GM20000 (cell line): Measurements from ENCODE around the gene AVP.
A peak's percentile ranks its signal among the peaks of the same experiment; 100 is the strongest.

ENCODE experiments used
- DNase-seq: peaks from one replicate; pipeline ENCODE4 v3.0.0; 2012; ENCODE audit warnings: low spot score
- TF ChIP-seq, protein P1 (sequence below): IDR thresholded peaks from 2 replicates; pipeline ENCODE4 v1.5.1; 2012; ENCODE audit warnings: mild to moderate bottlenecking, control low read depth; ENCODE audit errors: extremely low read depth, missing control alignments

Gene AVP

DNA sequence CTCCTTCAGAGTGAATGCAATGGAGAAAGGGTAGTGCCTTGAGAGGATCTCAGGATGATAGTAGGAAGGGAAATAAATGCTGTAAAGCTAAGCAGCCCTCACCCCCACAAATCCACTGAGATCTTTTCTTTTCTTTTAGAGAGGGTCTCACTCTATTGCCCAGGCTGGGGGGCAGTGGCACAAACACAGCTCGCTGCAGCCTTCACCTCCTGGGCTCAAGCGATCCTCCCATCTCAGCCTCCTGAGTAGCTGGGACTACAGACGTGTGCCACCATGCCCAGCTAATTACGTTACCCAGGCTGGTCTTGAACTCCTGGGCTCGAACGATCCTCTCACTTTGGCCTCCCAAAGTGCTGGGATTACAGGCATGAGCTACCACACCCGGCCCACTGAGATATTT, 16.0 kb upstream of the AVP start:
- TF ChIP-seq, protein P1, sequence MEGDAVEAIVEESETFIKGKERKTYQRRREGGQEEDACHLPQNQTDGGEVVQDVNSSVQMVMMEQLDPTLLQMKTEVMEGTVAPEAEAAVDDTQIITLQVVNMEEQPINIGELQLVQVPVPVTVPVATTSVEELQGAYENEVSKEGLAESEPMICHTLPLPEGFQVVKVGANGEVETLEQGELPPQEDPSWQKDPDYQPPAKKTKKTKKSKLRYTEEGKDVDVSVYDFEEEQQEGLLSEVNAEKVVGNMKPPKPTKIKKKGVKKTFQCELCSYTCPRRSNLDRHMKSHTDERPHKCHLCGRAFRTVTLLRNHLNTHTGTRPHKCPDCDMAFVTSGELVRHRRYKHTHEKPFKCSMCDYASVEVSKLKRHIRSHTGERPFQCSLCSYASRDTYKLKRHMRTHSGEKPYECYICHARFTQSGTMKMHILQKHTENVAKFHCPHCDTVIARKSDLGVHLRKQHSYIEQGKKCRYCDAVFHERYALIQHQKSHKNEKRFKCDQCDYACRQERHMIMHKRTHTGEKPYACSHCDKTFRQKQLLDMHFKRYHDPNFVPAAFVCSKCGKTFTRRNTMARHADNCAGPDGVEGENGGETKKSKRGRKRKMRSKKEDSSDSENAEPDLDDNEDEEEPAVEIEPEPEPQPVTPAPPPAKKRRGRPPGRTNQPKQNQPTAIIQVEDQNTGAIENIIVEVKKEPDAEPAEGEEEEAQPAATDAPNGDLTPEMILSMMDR: no peak
- no peak for DNase-seq

DNA sequence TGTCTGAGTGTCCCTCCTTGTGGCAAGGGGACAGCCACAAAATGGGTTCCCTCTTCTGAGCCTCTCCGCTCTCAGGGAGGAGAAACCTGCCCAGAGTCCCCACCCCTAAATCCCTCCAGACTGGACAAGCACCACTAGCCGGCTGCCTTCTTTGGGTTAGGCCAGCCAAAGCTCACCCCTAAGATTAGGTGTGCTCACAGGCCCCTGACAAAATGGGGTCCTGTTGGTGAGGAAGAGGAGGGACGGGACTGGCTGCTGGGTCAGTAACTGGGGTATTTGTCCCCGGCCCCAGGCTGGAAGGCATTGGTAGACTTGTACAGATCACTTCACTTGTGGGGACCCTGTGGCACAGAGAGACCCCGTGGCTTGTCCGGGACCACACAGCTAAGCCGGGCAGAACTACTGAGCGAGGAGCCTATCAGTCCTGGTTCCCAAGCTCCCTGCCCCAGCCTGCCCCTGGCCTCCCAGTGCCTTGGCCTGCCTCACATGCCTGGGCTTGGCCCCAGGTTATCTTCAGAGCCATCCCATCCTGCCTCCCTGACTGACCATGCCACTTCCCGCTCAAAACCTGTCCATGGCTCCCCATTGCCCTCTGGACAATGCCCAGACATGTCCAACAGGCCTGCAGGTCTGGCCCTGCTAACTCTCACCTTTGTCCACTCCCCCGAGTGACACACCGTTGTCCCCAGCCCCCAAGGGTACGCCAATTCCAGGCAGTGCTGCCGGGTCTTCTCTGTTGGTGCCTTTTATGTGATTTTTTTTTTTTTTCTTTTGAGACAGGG, 10.5 kb upstream of the AVP start:
- TF ChIP-seq, protein P1: no peak
- DNase-seq: no peak

DNA sequence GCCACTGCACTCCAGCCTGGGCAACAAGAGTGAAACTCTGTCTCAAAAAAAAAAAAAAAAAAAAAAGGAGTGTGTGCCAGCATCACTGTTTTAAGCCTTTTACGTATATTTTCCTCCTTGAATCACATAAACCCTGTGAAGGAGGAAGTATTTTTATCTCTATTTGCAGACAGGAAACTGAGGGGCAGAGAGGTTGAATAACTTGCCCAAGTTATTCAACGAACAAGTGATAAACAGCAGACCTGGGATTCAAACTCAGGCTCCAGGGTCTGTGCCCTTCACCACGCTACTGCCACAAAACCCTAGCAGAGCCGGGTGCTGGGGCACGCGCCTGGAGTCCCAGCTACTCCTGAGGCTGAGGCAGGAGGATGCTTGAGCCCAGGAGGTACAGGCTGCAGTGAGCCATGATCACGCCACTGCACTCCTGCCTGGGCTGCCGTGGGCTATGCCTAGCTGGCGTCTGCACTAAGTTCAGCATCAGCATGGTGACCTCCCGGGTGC, 9.4 kb upstream of the AVP start:
- DNase-seq: no peak
- TF ChIP-seq, protein P1: no peak

DNA sequence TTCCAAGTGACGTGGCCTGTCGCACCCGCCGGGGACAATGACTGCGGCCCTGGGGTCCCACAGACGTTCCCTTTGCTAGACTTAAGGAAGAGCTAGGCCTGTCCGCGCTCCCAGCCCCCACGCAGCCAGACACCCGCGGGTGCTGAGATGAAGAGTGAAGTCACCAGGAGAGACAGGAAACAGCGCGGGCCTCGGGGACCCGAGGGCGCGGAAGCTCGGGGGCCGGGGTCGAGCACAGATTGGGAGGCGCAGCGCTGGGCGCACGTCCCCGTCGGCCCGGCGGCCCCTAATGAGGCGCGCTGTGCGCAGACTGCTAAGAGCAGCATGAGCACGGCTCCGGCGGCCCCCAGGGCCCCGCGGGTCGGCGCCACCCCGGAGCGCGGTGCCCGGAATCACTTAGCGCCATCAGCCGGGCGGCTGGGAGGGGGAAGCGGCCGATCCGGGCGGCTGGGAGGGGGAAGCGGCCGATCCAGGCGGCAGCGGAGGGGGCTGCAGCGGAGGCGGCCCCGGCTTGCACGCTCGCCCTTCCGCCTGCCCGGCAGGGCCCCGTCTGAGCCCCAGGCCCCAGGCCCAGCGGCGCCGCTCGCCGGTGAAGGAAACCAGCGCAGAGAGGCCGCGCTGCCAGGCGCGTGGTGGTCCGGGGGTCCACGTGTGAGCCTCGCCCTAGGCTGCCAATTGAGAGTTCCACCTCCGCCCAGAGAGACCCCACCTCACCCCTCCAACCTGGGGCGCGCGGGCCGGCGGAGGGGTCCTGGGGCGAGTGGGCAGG, 8.3 kb upstream of the AVP start:
- peak; percentile 60 for DNase-seq
- TF ChIP-seq, protein P1: no peak

DNA sequence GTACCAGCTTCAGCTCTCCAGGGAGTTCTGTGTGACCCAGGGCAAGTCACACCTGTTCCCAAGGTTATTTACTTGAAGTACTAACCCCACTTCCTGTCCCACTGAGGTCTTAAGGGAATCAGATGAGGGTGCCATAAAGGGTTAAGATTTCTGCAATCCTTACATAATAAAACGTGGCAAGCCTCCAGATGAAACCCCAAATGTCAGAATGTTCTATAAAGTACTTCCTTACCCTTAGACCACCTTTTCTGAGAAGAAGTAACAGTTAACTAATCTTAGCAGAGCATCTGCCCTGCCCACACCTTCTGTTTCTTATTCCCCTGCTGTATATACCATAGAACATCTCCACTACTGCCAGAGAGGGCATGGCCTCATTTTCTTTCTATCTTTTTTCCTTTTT, 6.0 kb upstream of the AVP start:
- TF ChIP-seq, protein P1: no peak
- no peak for DNase-seq

DNA sequence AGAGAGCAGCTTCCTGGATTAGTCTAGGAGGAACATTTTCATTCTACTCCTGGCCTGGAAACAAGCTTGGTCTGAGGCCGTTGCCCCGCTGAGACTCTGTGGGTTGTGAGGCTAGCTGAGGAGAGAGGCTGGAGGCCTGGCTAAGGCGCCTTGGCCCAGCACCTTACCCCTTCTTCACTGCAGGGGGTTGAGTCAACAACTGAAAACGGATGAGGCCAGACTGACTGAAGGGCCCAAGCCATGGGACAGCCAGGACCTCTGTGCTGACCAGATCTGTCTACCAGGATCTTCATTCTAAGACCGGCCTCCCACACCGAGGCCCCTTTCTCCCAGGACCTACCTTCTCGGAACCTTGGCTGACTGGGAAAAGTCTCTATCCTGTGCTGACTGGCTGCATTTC, 3.5 kb upstream of the AVP start:
- TF ChIP-seq, protein P1: no peak
- no peak for DNase-seq

DNA sequence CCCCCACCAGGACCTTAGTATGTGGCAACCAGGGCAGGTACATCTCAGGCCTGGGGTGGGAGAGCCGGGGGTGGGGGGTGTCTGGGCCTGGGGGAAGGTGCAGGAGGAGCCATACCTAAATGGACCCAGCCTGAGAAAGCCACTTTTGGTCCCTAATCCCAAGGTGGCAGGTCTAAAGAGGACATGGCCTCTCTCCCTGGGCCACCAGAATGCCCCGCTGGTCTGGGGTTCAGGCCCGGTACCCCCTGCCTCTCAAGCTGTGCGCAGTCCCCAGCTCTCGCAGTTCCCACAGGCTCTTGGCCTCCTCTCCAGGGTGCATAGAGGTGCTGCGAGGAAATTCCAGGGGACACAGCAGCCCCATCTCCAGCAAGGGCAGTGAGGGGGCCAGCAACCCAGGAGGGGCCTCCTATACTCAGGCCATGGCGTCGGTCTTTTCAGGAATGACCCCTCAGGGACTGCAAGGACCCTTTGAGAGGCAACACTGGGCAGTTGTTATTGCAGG, 1.1 kb upstream of the AVP start:
- TF ChIP-seq, protein P1: no peak
- no peak for DNase-seq
